HG02623 (cell line): ENCODE measurements around the gene ALMS1.
A peak's percentile ranks its signal among the peaks of the same experiment; 100 is the strongest.
"Not testable (repeated sequence)": the region's sequence is repeated elsewhere in the genome, so short reads cannot be mapped to it uniquely, and the experiment has no call there.

Source experiments
- ATAC-seq: cut with Tn5 transposase; IDR thresholded peaks from one replicate; pipeline ENCODE4 v1.9.1; 2021; ENCODE audit warnings: moderate library complexity; ENCODE audit not compliant: unreplicated experiment

The ALMS1 gene

GRCh38 chr2:73386894-73387636 is 1.4 kb downstream of the ALMS1 start:
- ATAC-seq: no peak

- ATAC-seq: no peak
Observed at GRCh38 chr2:73402386-73403103, 16.9 kb downstream of the ALMS1 start.

GRCh38 chr2:73403237-73403636 is 17.6 kb downstream of the ALMS1 start:
- ATAC-seq: no peak

GRCh38 chr2:73404409-73404808 is 18.8 kb downstream of the ALMS1 start:
- ATAC-seq: no peak

GRCh38 chr2:73406996-73407395 is 21.4 kb downstream of the ALMS1 start:
- ATAC-seq: no peak

GRCh38 chr2:73408198-73408597 is 22.6 kb downstream of the ALMS1 start:
- peak; percentile 79 for ATAC-seq

- no peak for ATAC-seq
Observed at GRCh38 chr2:73414696-73415095, 29.1 kb downstream of the ALMS1 start.

GRCh38 chr2:73415906-73416305 is 30.3 kb downstream of the ALMS1 start:
- ATAC-seq: no peak

- ATAC-seq: no peak
Observed at GRCh38 chr2:73418343-73418742, 32.7 kb downstream of the ALMS1 start.

- no peak for ATAC-seq
Observed at GRCh38 chr2:73423913-73424312, 38.3 kb downstream of the ALMS1 start.

GRCh38 chr2:73426176-73426575 is 40.5 kb downstream of the ALMS1 start:
- ATAC-seq: no peak

GRCh38 chr2:73436019-73436418 is 50.4 kb downstream of the ALMS1 start:
- ATAC-seq: no peak

- ATAC-seq: no peak
Observed at GRCh38 chr2:73444202-73444601, 58.6 kb downstream of the ALMS1 start.

GRCh38 chr2:73448856-73449255 is 63.2 kb downstream of the ALMS1 start:
- no peak for ATAC-seq

- no peak for ATAC-seq
Observed at GRCh38 chr2:73449404-73449803, 63.8 kb downstream of the ALMS1 start.

GRCh38 chr2:73451263-73451972 is 65.8 kb downstream of the ALMS1 start:
- ATAC-seq: peak; percentile 98

GRCh38 chr2:73457982-73458381 is 72.3 kb downstream of the ALMS1 start:
- ATAC-seq: no peak

GRCh38 chr2:73462388-73462787 is 76.8 kb downstream of the ALMS1 start:
- ATAC-seq: not testable (repeated sequence)

- ATAC-seq: no peak
Observed at GRCh38 chr2:73468376-73468775, 82.7 kb downstream of the ALMS1 start.

GRCh38 chr2:73483874-73484273 is 98.2 kb downstream of the ALMS1 start:
- not testable (repeated sequence) for ATAC-seq

GRCh38 chr2:73487112-73487657 is 101.5 kb downstream of the ALMS1 start:
- no peak for ATAC-seq
